HL-60 (cell line): ENCODE results near the gene TGFB3.

Source experiments
- GABPA ChIP-seq: IDR thresholded peaks from 2 replicates; pipeline ENCODE4 v1.6.1; 2012; ENCODE audit warnings: low read depth
- POLR2AphosphoS5 ChIP-seq: IDR thresholded peaks from 2 replicates; pipeline ENCODE4 v1.6.1; 2012; ENCODE audit warnings: low read depth
- TF ChIP-seq, protein P1 (sequence below): IDR thresholded peaks from one replicate; pipeline ENCODE4 v1.5.1; 2011; ENCODE audit warnings: low read length, control low read depth, inconsistent platforms; ENCODE audit not compliant: insufficient read depth

GRCh38 chr14:76011930-76012329 lies 30.1 kb upstream of the TGFB3 start:
- TF ChIP-seq POLR2AphosphoS5 (no peak), GABPA (no peak)
- TF ChIP-seq, protein P1, sequence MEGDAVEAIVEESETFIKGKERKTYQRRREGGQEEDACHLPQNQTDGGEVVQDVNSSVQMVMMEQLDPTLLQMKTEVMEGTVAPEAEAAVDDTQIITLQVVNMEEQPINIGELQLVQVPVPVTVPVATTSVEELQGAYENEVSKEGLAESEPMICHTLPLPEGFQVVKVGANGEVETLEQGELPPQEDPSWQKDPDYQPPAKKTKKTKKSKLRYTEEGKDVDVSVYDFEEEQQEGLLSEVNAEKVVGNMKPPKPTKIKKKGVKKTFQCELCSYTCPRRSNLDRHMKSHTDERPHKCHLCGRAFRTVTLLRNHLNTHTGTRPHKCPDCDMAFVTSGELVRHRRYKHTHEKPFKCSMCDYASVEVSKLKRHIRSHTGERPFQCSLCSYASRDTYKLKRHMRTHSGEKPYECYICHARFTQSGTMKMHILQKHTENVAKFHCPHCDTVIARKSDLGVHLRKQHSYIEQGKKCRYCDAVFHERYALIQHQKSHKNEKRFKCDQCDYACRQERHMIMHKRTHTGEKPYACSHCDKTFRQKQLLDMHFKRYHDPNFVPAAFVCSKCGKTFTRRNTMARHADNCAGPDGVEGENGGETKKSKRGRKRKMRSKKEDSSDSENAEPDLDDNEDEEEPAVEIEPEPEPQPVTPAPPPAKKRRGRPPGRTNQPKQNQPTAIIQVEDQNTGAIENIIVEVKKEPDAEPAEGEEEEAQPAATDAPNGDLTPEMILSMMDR = no peak
